GDM1 (cell line): Measurements from ENCODE around the gene NUPR1.
"Not testable (repeated sequence)": the region's sequence is repeated elsewhere in the genome, so short reads cannot be mapped to it uniquely, and the experiment has no call there.

Source experiments
- DNase-seq: peaks from one replicate; lab custom pipeline; 2025; lab: John Stamatoyannopoulos, UW

Gene NUPR1

DNA sequence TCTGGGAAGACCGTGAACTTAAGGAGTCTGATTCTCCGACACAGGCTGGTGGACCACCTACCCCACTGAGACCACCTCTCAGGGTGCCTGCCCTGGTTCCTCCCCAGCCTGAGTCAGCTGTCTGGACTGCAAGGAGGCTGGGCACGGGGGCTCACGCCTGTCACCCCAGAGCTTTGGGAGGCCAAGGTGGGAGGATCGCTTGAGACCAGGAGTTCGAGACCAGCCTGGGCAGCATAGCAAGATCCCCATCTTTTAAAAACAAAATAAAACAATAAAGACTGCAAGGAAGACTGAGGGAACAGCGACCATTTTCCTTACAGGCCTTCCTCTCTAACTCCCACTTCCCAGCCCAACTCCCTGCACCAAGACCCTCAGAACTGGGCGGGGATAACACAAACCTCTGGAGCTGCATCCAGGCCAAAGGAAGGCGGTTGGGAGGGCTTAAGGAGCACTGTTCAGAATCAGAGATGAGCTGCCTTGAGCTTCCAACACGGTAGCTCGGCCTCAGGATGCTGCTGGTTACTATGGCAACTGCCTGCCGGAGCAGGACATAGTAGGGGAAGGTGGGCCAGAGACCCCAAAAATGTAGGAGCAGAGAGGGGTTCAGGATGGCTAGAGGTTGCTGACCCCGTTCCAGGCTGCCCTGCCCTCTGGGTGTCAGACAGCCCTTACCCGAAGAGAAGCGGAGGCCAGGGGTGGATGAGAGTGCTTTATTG is 40.0 kb downstream of the NUPR1 start:
- DNase-seq = no peak

DNA sequence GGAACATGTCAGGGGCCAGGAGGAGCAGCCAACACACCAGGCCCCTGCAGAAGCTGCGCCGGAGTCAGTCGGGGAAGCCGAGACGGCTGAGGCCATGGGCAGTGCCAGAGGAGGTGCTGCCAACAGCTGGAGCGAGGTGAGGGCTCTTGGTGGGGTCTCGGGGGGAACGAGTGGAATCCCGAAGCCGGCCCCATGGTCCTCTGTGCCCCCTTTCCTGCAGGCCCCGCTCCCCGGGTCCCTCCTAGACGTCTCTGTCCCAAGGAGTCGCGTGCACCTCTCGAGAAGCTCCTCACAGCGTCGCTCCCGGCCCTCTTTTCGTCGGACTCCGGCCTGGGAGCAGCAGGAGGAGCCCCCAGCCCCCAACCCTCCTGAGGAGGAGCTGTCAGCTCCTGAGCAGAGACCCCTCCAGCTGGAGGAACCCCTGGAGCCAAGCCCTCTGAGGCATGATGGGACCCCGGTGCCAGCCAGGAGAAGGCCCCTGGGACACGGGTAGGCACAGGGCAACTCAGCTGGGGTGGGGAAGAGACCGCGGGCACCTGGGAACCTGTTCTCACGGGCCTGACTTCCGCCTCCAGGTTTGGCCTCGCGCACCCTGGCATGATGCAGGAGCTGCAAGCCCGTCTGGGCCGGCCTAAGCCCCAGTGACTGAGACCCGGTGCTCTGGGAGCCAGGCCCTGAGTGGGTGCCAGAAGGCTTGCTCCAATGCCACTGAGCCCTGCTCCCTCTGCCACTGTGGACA is 40.7 kb downstream of the NUPR1 start:
- DNase-seq = no peak

DNA sequence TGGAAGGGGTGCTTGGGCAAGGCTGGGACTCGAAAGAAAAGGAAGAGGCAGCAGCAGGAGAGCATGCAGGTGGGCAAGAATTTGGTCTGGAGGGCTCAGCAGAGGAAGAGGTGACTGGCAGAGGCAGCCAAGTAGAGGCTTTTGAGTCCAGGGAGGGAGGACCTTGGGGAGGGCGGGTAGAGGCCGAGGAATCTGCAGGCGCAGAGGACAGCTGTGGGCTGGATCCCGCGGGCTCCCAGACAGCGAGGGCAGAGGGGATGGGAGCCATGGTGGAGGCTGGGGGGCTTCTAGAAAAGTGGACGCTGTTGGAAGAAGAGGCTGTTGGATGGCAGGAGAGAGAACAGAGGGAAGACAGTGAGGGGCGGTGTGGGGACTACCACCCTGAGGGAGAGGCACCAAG is 41.4 kb downstream of the NUPR1 start:
- DNase-seq = no peak

DNA sequence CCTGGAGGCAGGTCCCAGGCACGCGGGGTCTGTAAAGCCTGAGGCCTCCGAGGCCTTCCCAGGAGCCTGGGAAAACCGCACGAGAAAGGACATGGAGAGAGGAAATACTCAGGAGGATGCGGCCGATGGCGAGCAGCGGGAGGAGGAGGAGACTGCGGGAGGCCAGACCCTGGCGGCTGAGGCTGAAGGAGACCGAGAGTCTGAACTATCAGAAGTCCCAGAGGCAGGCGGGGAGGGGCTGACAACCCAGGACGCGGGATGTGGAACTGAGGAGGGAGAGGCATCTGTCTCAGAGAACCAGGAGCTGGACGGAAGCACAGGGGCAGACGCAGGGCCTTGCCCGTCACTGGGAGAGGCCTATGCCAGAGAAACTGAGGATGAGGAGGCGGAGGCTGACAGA is 41.9 kb downstream of the NUPR1 start:
- DNase-seq = no peak

DNA sequence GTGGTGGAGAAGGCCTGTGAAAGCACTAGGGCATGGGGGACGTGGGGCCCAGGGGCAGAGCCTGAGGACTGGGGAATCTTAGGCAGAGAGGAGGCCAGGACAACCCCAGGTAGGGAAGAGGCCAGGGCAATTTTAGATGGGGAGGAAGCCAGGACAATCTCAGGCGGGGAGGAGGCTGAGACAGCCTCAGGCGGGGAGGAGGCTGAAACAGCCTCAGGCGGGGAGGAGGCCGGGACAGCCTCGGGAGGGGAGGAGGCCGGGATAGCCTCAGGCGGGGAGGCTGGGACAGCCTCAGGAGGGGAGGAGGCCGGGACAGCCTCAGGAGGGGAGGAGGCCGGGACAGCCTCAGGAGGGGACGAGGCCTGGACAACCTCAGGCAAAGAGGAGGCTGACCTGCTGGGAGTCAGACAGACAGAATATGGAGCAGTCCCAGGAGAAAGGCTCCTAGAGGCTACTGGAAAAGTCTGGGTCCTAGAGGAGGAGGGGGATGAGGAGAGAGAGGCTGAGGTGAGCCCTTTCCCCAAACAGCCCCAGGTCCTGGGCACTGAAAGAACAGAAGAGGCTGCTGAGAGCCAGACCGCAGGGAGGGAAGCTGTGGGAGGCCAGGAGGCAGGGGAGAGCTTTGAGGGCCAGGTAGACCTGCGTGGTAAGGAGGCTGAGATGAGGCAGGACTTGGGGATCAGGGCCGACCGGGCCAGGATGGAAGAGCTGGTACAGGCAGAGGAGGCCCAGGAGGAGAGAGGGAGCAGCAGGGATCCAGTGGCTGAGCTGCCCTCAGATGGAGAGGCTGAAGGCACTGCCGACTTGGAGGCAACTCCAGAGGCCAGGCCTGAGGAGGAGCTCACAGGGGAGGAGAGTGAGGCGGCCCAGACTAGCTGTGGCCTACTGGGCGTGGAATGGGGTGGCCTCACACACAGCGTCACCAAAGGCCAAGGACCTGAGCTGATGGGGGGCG is 42.7 kb downstream of the NUPR1 start:
- DNase-seq = no peak

DNA sequence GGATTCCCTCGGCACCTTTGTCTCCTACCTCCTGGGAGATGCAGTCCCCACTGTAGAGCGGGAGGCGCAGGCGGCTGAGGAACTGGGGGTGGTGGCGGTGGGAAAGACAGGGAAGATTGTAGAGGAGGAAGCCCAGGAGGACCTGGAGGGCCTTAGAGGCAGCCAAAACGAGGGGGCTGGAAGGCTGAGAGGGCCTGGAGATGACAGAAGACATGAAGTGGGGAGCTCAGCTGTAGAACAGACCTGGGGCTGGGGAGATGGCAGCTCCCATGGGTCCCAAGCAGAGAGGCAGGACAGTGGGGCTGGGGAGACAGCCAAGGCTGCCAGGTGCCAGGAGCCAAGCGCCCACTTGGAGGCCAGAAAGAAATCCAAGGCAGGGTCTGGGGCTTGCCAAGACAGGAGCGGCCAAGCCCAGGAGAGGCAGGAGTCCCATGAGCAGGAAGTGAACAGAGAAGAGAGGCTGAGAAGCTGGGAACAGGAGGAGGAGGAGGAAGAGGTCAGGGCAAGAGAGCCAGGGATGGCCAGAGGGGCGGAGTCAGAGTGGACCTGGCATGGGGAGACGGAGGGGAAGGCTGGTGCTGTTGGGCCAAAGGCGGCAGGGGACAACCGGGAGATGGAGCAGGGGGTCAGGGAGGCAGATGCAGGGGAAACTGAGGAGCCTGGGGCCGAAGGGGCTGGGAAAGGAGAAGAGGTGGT is 43.5 kb downstream of the NUPR1 start:
- DNase-seq = no peak

DNA sequence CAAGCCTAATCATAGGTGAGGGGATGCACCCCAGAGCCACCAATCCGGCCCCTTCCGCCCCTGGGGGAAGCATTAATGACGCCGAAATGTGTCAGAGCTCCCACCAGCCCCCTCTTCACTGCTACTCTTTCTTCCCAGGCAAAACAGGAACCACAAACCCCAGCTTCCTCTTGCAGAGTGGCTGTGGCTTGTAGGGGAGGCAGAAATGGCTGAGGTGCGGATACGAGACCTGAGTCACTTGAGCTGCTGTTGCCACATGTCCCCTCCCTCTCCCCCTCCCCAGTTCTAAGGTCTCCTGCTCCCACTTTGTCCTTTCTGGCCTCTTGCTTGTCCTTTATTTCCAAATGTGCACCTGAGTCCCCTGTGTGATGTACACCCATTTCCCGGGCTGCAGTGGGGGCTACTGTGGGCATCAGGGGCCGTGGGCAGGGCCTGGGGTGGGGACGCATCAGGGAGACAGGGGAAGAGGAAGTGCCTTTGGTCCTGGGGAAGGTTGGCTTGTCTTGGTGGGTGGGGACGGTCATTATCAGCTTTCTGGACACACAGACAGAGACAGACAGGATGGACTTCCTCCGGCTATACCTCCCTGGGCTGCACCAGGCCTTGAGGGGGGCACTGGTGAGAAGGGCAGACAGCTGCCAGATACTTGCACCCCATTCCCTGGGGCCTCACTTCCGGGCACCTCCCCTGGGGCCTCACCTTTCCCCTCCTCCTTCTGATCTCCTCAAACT is 44.5 kb downstream of the NUPR1 start, which contains the start of gene APOBR:
APOBR (plus strand) TSS at position 523 of the 731 bp plus-strand sequence; CDS start at position 562, 39 bp downstream.
- DNase-seq = peak; percentile 95

DNA sequence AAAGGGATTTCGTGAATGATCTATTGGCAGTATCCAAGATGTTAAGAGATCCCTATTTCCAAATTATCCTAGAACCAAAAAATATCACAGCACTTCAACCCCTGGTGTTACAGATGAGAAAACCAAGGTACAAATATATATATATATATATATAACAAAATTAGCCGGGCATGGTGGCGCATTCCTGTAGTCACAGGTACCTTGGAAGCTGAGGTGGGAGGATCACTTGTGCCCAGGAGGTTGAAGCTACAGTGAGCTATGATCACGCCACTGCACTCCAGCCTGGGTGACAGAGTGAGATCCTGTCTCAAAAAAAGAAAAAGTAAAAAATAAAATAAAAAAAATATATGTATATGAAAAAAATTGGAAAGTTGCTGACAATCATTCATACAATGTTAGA is 46.3 kb downstream of the NUPR1 start:
- DNase-seq = no peak

DNA sequence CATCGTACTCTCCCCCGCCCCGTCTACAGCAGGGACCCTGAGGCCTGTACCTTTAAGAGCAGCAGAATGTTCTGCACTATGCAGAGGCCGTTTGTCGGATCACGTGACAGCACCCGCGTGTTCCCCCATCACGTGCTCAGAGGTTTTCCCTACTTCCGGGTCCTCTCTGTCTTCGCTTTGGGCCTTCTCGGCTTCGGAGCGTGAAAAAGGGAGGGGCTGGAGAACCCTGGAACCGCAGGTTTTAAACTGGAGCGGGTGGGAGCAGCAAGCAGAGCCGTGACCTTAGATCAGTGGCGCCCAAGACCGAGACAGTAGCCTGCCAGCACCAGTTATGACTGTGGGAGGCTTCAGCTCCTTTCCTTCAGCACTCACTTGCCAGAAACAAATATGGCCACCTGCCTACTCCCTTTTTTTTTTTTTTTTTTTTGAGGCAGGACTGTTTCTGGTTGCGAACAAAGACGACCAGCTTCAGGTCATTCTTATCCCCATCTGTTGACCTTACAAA is 46.8 kb downstream of the NUPR1 start, which contains the start of gene CLN3:
CLN3 (minus strand) TSS at position 105 of the 505 bp plus-strand sequence. CDS start 315 bp downstream, outside the sequence.
- DNase-seq = peak; percentile 91

DNA sequence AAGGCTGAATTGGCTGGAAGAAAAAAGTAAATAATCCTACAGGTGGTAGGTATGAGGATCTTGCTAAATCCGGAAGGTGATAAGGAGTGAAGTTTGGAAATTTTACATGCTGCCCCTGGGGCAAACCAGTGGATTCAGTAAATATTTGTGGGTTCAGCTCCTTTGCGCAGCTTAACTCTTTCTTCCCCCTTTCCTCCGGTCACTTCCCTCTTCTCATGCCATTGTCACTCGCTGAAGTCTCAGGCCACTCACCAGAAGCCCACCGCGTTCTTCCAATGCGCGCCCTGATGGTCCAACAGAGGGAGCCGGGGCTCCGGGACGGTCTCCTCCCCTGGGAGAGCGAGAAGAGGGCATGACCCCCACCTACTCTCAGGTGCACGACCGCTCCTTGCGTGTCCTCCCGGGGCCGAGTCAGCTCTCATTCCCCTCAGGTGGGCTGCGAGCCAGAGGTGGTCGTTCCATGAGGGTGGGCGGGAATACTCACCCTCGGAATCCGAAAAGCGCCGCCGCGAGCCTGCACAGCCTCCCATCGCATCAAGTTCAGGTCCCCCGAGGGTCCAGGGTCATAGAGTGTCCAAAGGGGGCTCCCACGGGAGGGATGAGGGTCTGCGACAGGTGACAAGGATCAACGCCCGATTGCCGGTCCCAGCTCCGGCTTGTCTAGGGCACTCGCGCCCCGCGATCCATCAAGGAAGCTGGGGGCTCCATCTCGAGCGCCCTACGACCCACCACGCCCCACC is 47.4 kb downstream of the NUPR1 start:
- peak; percentile 6 for DNase-seq

DNA sequence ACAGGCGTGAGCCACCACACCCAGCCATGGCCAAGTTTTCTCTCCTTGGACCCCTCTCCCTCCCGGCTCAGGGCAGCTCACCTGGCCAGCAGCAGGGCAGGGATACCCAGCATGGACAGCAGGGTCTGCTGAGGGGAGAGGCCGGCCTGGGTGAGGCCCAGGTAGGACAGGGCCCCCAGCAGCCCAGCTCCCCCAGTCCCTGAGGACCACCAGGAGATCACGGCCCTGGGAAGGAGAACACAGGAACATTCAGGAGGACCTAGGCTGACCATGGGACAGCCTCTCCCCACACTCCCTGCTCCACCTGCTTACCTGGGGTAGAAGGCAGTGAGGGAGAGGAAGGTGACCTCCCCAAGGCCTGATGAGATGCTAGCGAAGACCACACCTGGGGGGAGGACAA is 52.5 kb downstream of the NUPR1 start:
- DNase-seq = no peak

DNA sequence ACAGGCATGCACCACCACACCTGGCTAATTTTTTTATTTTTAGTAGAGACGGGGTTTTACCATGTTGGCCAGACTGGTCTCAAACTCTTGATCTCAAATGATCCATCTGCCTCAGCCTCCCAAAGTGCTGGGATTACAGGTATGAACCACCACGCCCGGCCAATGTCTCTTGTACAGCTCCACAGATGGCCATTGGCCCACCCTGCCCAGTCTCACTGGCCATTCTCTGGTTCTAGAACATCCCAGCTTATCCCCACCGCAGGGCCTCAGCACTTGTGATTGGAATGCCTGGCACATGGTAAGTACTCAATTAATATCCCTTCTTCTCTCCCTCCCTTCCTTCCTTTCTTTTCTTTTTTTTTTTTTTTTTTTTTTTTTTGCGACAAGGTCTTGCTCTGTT is 55.4 kb downstream of the NUPR1 start:
- not testable (repeated sequence) for DNase-seq
